Measurements from ENCODE around the gene GOLT1A. TPM values are rescaled to one million over a fixed set of nuclear protein-coding genes. Genes with fewer than 3 reads are reported as not detected.

The GOLT1A gene
- total and polyA plus RNA-seq, 2 donors (not counting 1 experiment from before 2014, with no cell fraction given) = 0.50 TPM; not detected in 1

GRCh38 chr1:204216236-204216635 is 2.4 kb upstream of the GOLT1A start:
- H4K20me1 ChIP-seq (ENCODE audit: control insufficient read depth, extremely low read depth, insufficient read depth, low read length) = no peaks in the 10 kb centered on the region
- H3K36me3 ChIP-seq (ENCODE audit: control insufficient read depth, insufficient read depth, low read length) = no peaks in the 10 kb centered on the region
- H3K79me2 ChIP-seq (ENCODE audit: control insufficient read depth, insufficient read depth, low read length) = no peaks in the 10 kb centered on the region
- H3K27me3 ChIP-seq (ENCODE audit: control insufficient read depth, insufficient read depth, low read length) = peaks cover 23% of the 10 kb centered on the region
- no peaks in the 10 kb centered on the region for H3K4me1 ChIP-seq (ENCODE audit: control insufficient read depth, extremely low read depth, insufficient read depth, low read length)
- H3K4me2 ChIP-seq (ENCODE audit: extremely low read depth, insufficient read depth, low read length) = no peak overlapping the region
- DNase-seq (ENCODE audit: low read depth in 2 of 2) = no peak
- no peak overlapping the region for H2AFZ ChIP-seq (ENCODE audit: low read length)
- H3K27ac ChIP-seq (ENCODE audit: insufficient read depth, low read length) = no peak overlapping the region
- H3K9me3 ChIP-seq (ENCODE audit: control insufficient read depth, insufficient read depth, low read depth, low read length) = no peaks in the 10 kb centered on the region
- H3K9ac ChIP-seq (ENCODE audit: insufficient read depth, low read length) = no peak overlapping the region
- TF ChIP-seq, protein P1, sequence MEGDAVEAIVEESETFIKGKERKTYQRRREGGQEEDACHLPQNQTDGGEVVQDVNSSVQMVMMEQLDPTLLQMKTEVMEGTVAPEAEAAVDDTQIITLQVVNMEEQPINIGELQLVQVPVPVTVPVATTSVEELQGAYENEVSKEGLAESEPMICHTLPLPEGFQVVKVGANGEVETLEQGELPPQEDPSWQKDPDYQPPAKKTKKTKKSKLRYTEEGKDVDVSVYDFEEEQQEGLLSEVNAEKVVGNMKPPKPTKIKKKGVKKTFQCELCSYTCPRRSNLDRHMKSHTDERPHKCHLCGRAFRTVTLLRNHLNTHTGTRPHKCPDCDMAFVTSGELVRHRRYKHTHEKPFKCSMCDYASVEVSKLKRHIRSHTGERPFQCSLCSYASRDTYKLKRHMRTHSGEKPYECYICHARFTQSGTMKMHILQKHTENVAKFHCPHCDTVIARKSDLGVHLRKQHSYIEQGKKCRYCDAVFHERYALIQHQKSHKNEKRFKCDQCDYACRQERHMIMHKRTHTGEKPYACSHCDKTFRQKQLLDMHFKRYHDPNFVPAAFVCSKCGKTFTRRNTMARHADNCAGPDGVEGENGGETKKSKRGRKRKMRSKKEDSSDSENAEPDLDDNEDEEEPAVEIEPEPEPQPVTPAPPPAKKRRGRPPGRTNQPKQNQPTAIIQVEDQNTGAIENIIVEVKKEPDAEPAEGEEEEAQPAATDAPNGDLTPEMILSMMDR (conservative IDR thresholded peaks at IDR 0.05 in 1 of 2, IDR thresholded peaks at IDR 0.05 in 1 of 2; ENCODE audit: low read depth in 1 of 2, low read length in 2 of 2) = no peak
- no peak for TF ChIP-seq EZH2 (IDR thresholded peaks at IDR 0.05; ENCODE audit: low read length, missing control alignments)
- no peak overlapping the region for H3K4me3 ChIP-seq (replicated peaks in 1 of 4; ENCODE audit: control extremely low read depth in 1 of 4, insufficient read depth in 1 of 4, low read depth in 3 of 4, low read length in 4 of 4)

- Histone ChIP-seq H3K27me3 (ENCODE audit: control insufficient read depth, insufficient read depth, low read length) (peaks cover 15% of the 10 kb centered on the region), H3K4me3 (replicated peaks in 1 of 4; ENCODE audit: control extremely low read depth in 1 of 4, insufficient read depth in 1 of 4, low read depth in 3 of 4, low read length in 4 of 4) (no peak overlapping the region), H3K27ac (ENCODE audit: insufficient read depth, low read length) (no peak overlapping the region), H3K4me1 (ENCODE audit: control insufficient read depth, extremely low read depth, insufficient read depth, low read length) (no peaks in the 10 kb centered on the region), H2AFZ (ENCODE audit: low read length) (no peak overlapping the region), H3K36me3 (ENCODE audit: control insufficient read depth, insufficient read depth, low read length) (no peaks in the 10 kb centered on the region), H3K9me3 (ENCODE audit: control insufficient read depth, insufficient read depth, low read depth, low read length) (no peaks in the 10 kb centered on the region), H3K9ac (ENCODE audit: insufficient read depth, low read length) (no peak overlapping the region), H3K79me2 (ENCODE audit: control insufficient read depth, insufficient read depth, low read length) (no peaks in the 10 kb centered on the region), H4K20me1 (ENCODE audit: control insufficient read depth, extremely low read depth, insufficient read depth, low read length) (no peaks in the 10 kb centered on the region), H3K4me2 (ENCODE audit: extremely low read depth, insufficient read depth, low read length) (no peak overlapping the region)
- TF ChIP-seq EZH2 (IDR thresholded peaks at IDR 0.05; ENCODE audit: low read length, missing control alignments) = no peak
- TF ChIP-seq, protein P1 (conservative IDR thresholded peaks at IDR 0.05 in 1 of 2, IDR thresholded peaks at IDR 0.05 in 1 of 2; ENCODE audit: low read depth in 1 of 2, low read length in 2 of 2) = no peak
- DNase-seq (ENCODE audit: low read depth in 2 of 2) = no peak
Observed at GRCh38 chr1:204212715-204213114, 1.1 kb downstream of the GOLT1A start.

DNA sequence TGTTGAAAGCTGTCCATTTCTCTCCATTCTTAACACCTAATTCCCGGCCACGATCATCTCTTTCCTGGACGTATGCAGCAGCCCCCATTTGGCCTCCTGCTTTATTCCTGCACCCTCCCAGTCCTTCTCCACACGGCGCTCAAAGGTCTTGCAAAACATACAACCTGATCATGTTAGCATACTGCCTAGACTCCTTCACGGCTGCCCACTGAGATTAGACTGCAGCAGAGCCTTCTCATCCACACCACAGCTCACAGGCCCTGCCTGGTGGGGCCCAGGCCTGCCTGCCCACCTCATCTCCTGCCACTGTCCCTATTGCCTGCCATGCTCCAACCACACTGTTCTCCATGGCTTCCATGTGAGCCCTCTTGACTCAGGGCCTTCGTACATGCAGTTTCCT is 2.7 kb downstream of the GOLT1A start:
- Histone ChIP-seq H2AFZ (ENCODE audit: low read length) (no peak overlapping the region), H3K9me3 (ENCODE audit: control insufficient read depth, insufficient read depth, low read depth, low read length) (no peaks in the 10 kb centered on the region), H3K27me3 (ENCODE audit: control insufficient read depth, insufficient read depth, low read length) (peaks cover 21% of the 10 kb centered on the region), H3K4me1 (ENCODE audit: control insufficient read depth, extremely low read depth, insufficient read depth, low read length) (no peaks in the 10 kb centered on the region), H3K79me2 (ENCODE audit: control insufficient read depth, insufficient read depth, low read length) (no peaks in the 10 kb centered on the region), H3K27ac (ENCODE audit: insufficient read depth, low read length) (no peak overlapping the region), H4K20me1 (ENCODE audit: control insufficient read depth, extremely low read depth, insufficient read depth, low read length) (no peaks in the 10 kb centered on the region), H3K9ac (ENCODE audit: insufficient read depth, low read length) (no peak overlapping the region), H3K4me2 (ENCODE audit: extremely low read depth, insufficient read depth, low read length) (no peak overlapping the region), H3K4me3 (replicated peaks in 1 of 4; ENCODE audit: control extremely low read depth in 1 of 4, insufficient read depth in 1 of 4, low read depth in 3 of 4, low read length in 4 of 4) (no peak overlapping the region), H3K36me3 (ENCODE audit: control insufficient read depth, insufficient read depth, low read length) (no peaks in the 10 kb centered on the region)
- TF ChIP-seq, protein P1 (conservative IDR thresholded peaks at IDR 0.05 in 1 of 2, IDR thresholded peaks at IDR 0.05 in 1 of 2; ENCODE audit: low read depth in 1 of 2, low read length in 2 of 2) = no peak
- no peak for TF ChIP-seq EZH2 (IDR thresholded peaks at IDR 0.05; ENCODE audit: low read length, missing control alignments)
- no peak for DNase-seq (ENCODE audit: low read depth in 2 of 2)
